HCT116 (cell line): Measurements from ENCODE around the gene POLA2. TPM values are rescaled to one million over a fixed set of nuclear protein-coding genes. Genes with fewer than 3 reads are reported as not detected.

Experiments
- ATAC-seq: fragments of 200-7000 bp; cut with Tn5 transposase; 2 replicates; pipeline ENCODE4 v1.9.1; 2020; ENCODE audit warnings: mild to moderate bottlenecking, moderate library complexity
- BruUV-seq: library from RNA; stranded (reverse); fragments of 400-500 nt; replicated peaks from 2 replicates; lab custom pipeline; 2021; lab: Mats Ljungman, UMichigan
- CTCF ChIA-PET: fragments of 300-600 bp; sonication (Branson Sonifier 250); formaldehyde crosslinking; loops from one replicate; lab custom pipeline; 2021; ENCODE audit warnings: antibody characterized with exemption; lab: Charles Lee
- POLR2A ChIA-PET: fragments of 300-600, 350-600 bp; sonication (Branson Sonifier 250); formaldehyde crosslinking; loops from one replicate; lab custom pipeline; 2021; ENCODE audit warnings: antibody characterized with exemption; lab: Charles Lee
- RAD21 ChIA-PET, 2 experiments: fragments of 300-600 bp; sonication (Branson Sonifier 250); formaldehyde crosslinking; loops; one replicate each; lab custom pipeline; 2023; ENCODE audit warnings: low total read pairs in 2 of 2; ENCODE audit not compliant: uncharacterized antibody in 2 of 2, unreplicated experiment in 2 of 2, low non-redundant PET in 1 of 2; lab: Charles Lee
- DNase-seq: peaks from one replicate; pipeline ENCODE4 v3.0.0-alpha.2; 2010; ENCODE audit warnings: low read depth, low spot score
- H2AFZ ChIP-seq: fragments of 200-600 bp; shearing (Covaris generic), sonication (generic); 2 replicates; pipeline ENCODE4 v1.6.1; 2017; ENCODE audit warnings: low read depth, mixed run types, mixed read lengths, antibody characterized with exemption, low read length; ENCODE audit not compliant: poor library complexity, severe bottlenecking
- H3K27ac ChIP-seq: 2 replicates; pipeline ENCODE4 v1.5.1; 2012; ENCODE audit warnings: low read depth, low read length
- H3K27me3 ChIP-seq: fragments of 200-600 bp; sonication (generic); 2 replicates; pipeline ENCODE4 v1.6.1; 2016; ENCODE audit warnings: mixed run types, low read length, mixed read lengths; ENCODE audit not compliant: insufficient read depth
- H3K36me3 ChIP-seq, 2 experiments: fragments of 200-500 bp in 1 of 2; fragments of 200-600 bp in 1 of 2; sonication (Bioruptor generic) in 1 of 2; sonication (generic) in 1 of 2; 2 replicates each; pipeline versions ENCODE4 v1.5.1 to v1.6.1; 2014 to 2016; ENCODE audit warnings: low read length in 2 of 2, inconsistent platforms in 1 of 2, mixed read lengths in 1 of 2, mixed run types in 1 of 2; ENCODE audit not compliant: insufficient read depth in 2 of 2, control insufficient read depth in 1 of 2
- H3K4me1 ChIP-seq, 2 experiments: fragments of 200-600 bp in 1 of 2; sonication (generic) in 1 of 2; 2 replicates each; pipeline versions ENCODE4 v1.5.1 to v1.6.1; 2012 to 2017; ENCODE audit warnings: low read length in 2 of 2, inconsistent platforms in 1 of 2, mild to moderate bottlenecking in 1 of 2, mixed read lengths in 1 of 2, mixed run types in 1 of 2, moderate library complexity in 1 of 2; ENCODE audit not compliant: insufficient read depth in 2 of 2, control insufficient read depth in 1 of 2
- H3K4me2 ChIP-seq: fragments of 200-600 bp; sonication (generic); 2 replicates; pipeline ENCODE4 v1.6.1; 2017; ENCODE audit warnings: mixed run types, low read length, mixed read lengths
- H3K4me3 ChIP-seq, 2 experiments: fragments of 200-600 bp in 1 of 2; sonication (generic) in 1 of 2; replicated peaks in 1 of 2; 2 replicates each; pipeline ENCODE4 v1.5.1; 2011 to 2016; ENCODE audit warnings: low read length in 2 of 2, control low read depth in 1 of 2, low read depth in 1 of 2, mild to moderate bottlenecking in 1 of 2, mixed read lengths in 1 of 2, mixed run types in 1 of 2
- H3K79me2 ChIP-seq: fragments of 200-600 bp; sonication (generic); 2 replicates; pipeline ENCODE4 v1.6.1; 2017; ENCODE audit warnings: mild to moderate bottlenecking, mixed run types, low read length, moderate library complexity, mixed read lengths; ENCODE audit not compliant: insufficient read depth
- H3K9ac ChIP-seq: fragments of 200-600 bp; sonication (generic); 2 replicates; pipeline ENCODE4 v1.6.1; 2016; ENCODE audit warnings: low read length, mixed read lengths
- H3K9me2 ChIP-seq: fragments of 200-600 bp; sonication (generic), shearing (Covaris generic); 2 replicates; pipeline ENCODE4 v1.6.1; 2017; ENCODE audit warnings: mixed run types, mild to moderate bottlenecking, moderate library complexity; ENCODE audit not compliant: insufficient read depth
- H3K9me3 ChIP-seq, 2 experiments: fragments of 200-500 bp in 1 of 2; fragments of 200-600 bp in 1 of 2; sonication (Bioruptor generic) in 1 of 2; sonication (generic) in 1 of 2; 2 replicates each; pipeline ENCODE4 v1.6.1; 2014 to 2017; ENCODE audit warnings: low read length in 2 of 2, mixed read lengths in 2 of 2, inconsistent platforms in 1 of 2, low read depth in 1 of 2, mild to moderate bottlenecking in 1 of 2, mixed run types in 1 of 2, moderate library complexity in 1 of 2; ENCODE audit not compliant: control insufficient read depth in 1 of 2, insufficient read depth in 1 of 2
- H4K20me1 ChIP-seq: fragments of 200-600 bp; sonication (generic), shearing (Covaris generic); 2 replicates; pipeline ENCODE4 v1.6.1; 2017; ENCODE audit warnings: mixed run types, mild to moderate bottlenecking, moderate library complexity; ENCODE audit not compliant: insufficient read depth
- CBX3 ChIP-seq: IDR thresholded peaks from 2 replicates; pipeline ENCODE4 v1.6.1; 2012; ENCODE audit warnings: low read depth
- CEBPB ChIP-seq: IDR thresholded peaks from 2 replicates; pipeline ENCODE4 v1.6.1; 2012; ENCODE audit warnings: low read depth
- EZH2 ChIP-seq: fragments of 200-600 bp; sonication (generic); IDR thresholded peaks from 2 replicates; pipeline ENCODE4 v1.6.1; 2017; ENCODE audit warnings: antibody characterized with exemption, mixed run types
- EZH2phosphoT487 ChIP-seq: fragments of 200-600 bp; IDR thresholded peaks from 2 replicates; pipeline ENCODE4 v1.6.1; 2018; ENCODE audit warnings: antibody characterized with exemption, borderline replicate concordance
- FOSL1 ChIP-seq: IDR thresholded peaks from 2 replicates; pipeline ENCODE4 v1.6.1; 2012; ENCODE audit warnings: low read depth
- JUND ChIP-seq: IDR thresholded peaks from 2 replicates; pipeline ENCODE4 v1.6.1; 2012
- RAD21 ChIP-seq: IDR thresholded peaks from 2 replicates; pipeline ENCODE4 v1.6.1; 2012; ENCODE audit warnings: low read depth, mild to moderate bottlenecking
- REST ChIP-seq: IDR thresholded peaks from 2 replicates; pipeline ENCODE4 v1.6.1; 2012; ENCODE audit warnings: low read depth
- SIN3A ChIP-seq: IDR thresholded peaks from 2 replicates; pipeline ENCODE4 v1.6.1; 2012; ENCODE audit warnings: low read depth
- SP1 ChIP-seq: IDR thresholded peaks from 2 replicates; pipeline ENCODE4 v1.6.1; 2012; ENCODE audit warnings: low read depth
- SRF ChIP-seq: IDR thresholded peaks from 2 replicates; pipeline ENCODE4 v1.6.1; 2012; ENCODE audit warnings: low read depth
- TCF7L2 ChIP-seq: IDR thresholded peaks from 2 replicates; pipeline ENCODE4 v1.7.0; 2011; ENCODE audit warnings: borderline replicate concordance, inconsistent platforms; ENCODE audit not compliant: insufficient read depth, insufficient read length; ENCODE audit errors: extremely low read depth
- ZFX ChIP-seq: fragments of 450-650 bp; IDR thresholded peaks from 2 replicates; pipeline ENCODE4 v1.6.1; 2017
- intact Hi-C: fragments of 100-400 bp; cut with micrococcal nuclease; formaldehyde crosslinking; loops from 2 replicates; pipeline ENCODE4 v1.10.0; 2022
- total RNA-seq: library from RNA; stranded (reverse); gene quantifications from one replicate; pipeline ENCODE4 v1.2.1, GENCODE V29; 2021; ENCODE audit not compliant: unreplicated experiment
- TF ChIP-seq, protein P1 (sequence below): IDR thresholded peaks from 2 replicates; pipeline ENCODE4 v1.6.1; 2012
- TF ChIP-seq, protein P2 (sequence below): IDR thresholded peaks from 2 replicates; pipeline ENCODE4 v1.6.1; 2012

POLA2 gene
- total RNA-seq, 1 experiment from 2014 or later = 20.0 TPM

- TF ChIP-seq ZFX = no peak
- no peak for TF ChIP-seq REST
- TF ChIP-seq CBX3 = no peak
- TF ChIP-seq, protein P1, sequence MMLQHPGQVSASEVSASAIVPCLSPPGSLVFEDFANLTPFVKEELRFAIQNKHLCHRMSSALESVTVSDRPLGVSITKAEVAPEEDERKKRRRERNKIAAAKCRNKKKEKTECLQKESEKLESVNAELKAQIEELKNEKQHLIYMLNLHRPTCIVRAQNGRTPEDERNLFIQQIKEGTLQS = no peak
- TF ChIP-seq EZH2 = no peak
- no peak for TF ChIP-seq RAD21
- TF ChIP-seq SP1 = no peak
- no peak for TF ChIP-seq FOSL1
- no peak for TF ChIP-seq EZH2phosphoT487
- TF ChIP-seq, protein P2, sequence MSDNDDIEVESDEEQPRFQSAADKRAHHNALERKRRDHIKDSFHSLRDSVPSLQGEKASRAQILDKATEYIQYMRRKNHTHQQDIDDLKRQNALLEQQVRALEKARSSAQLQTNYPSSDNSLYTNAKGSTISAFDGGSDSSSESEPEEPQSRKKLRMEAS = no peak
- TF ChIP-seq SIN3A = no peak
- TF ChIP-seq TCF7L2 = no peak
- TF ChIP-seq JUND = no peak
- no peak for TF ChIP-seq SRF
- no peak for TF ChIP-seq CEBPB
- TF ChIP-seq, all 23 proteins: peak for 0
- intact Hi-C loops = no loop called here
- H3K9me3 ChIP-seq = no peaks in the 10 kb centered on the region
- H3K36me3 ChIP-seq = peaks cover 28 to 32% of the 10 kb centered on the region in 2 experiments
- no peaks in the 10 kb centered on the region for H3K27me3 ChIP-seq
- ChIA-PET CTCF (interaction anchor here (1.0 kb wide), 1 partner anchor 9 kb away, joined by 3 read pairs; no protein-coding TSS in a partner anchor), RAD21 (no interaction called here), POLR2A (no interaction called here)
- no peak overlapping the region for H3K4me3 ChIP-seq
- H3K4me2 ChIP-seq = no peak overlapping the region
- H4K20me1 ChIP-seq = peaks cover 8% of the 10 kb centered on the region; the same call in 1 of the 2 replicates
- no peak overlapping the region for H3K9ac ChIP-seq
- BruUV-seq = no TSS peak
- peaks cover 9 to 11% of the 10 kb centered on the region in 2 experiments for H3K4me1 ChIP-seq
- H3K9me2 ChIP-seq = no peaks in the 10 kb centered on the region
- no peak overlapping the region for H2AFZ ChIP-seq
- H3K27ac ChIP-seq = no peak overlapping the region
- no peak for DNase-seq
- H3K79me2 ChIP-seq = peaks cover 75% of the 10 kb centered on the region
- no peak for ATAC-seq
Observed at GRCh38 chr11:65338676-65339075, 76.9 kb downstream of the POLA2 start.
